IMR-90 (cell line): Measurements from ENCODE around the gene VPS18. TPM values are rescaled to one million over a fixed set of nuclear protein-coding genes. Genes with fewer than 3 reads are reported as not detected.
A peak's percentile ranks its signal among the peaks of the same experiment; 100 is the strongest.

Source experiments
- ATAC-seq: fragments of 200-7000 bp; cut with Tn5 transposase; 2 replicates; pipeline ENCODE4 v1.9.1; 2020; ENCODE audit warnings: low read depth, mild to moderate bottlenecking, moderate library complexity
- BruUV-seq: library from RNA; stranded (reverse); fragments of 400-500 nt; replicated peaks from 2 replicates; lab custom pipeline; 2021; lab: Mats Ljungman, UMichigan
- CTCF ChIA-PET: fragments of 300-600 bp; formaldehyde crosslinking; extraction: SDS; loops from one replicate; lab custom pipeline; 2021; ENCODE audit warnings: antibody characterized with exemption; lab: Yijun Ruan, JAX
- POLR2A ChIA-PET: fragments of 300-600 bp; sonication (Branson Sonifier 250); formaldehyde crosslinking; loops from one replicate; lab custom pipeline; 2022; ENCODE audit warnings: antibody characterized with exemption; ENCODE audit not compliant: unreplicated experiment; lab: Charles Lee
- DNase-seq: peaks from one replicate; pipeline ENCODE4 v3.0.0; 2013
- H2AFZ ChIP-seq: replicated peaks from 2 replicates; pipeline ENCODE3; 2013; ENCODE audit warnings: low read length, mild to moderate bottlenecking; ENCODE audit not compliant: poor library complexity
- H2AK5ac ChIP-seq: 2 replicates; pipeline ENCODE4 v1.6.1; 2013; ENCODE audit warnings: low read depth, low read length, inconsistent platforms
- H2AK9ac ChIP-seq: replicated peaks from 2 replicates; pipeline ENCODE3; 2013; ENCODE audit warnings: mild to moderate bottlenecking, low read depth, low read length, moderate library complexity; ENCODE audit not compliant: poor library complexity
- H2BK120ac ChIP-seq: 2 replicates; pipeline ENCODE4 v1.6.1; 2013; ENCODE audit warnings: low read depth, low read length, inconsistent platforms
- H2BK15ac ChIP-seq: 3 replicates; pipeline ENCODE4 v1.6.1; 2013; ENCODE audit warnings: low read depth, low read length, inconsistent platforms
- H2BK20ac ChIP-seq: 2 replicates; pipeline ENCODE4 v1.6.1; 2013; ENCODE audit warnings: low read depth, mild to moderate bottlenecking, inconsistent platforms, low read length, moderate library complexity
- H2BK5ac ChIP-seq: 2 replicates; pipeline ENCODE4 v1.6.1; 2013; ENCODE audit warnings: mild to moderate bottlenecking, low read depth, low read length, inconsistent platforms; ENCODE audit not compliant: poor library complexity, severe bottlenecking
- H3K14ac ChIP-seq: replicated peaks from 2 replicates; pipeline ENCODE4 v1.6.1; 2013; ENCODE audit warnings: low read depth, low read length, inconsistent platforms
- H3K18ac ChIP-seq: 2 replicates; pipeline ENCODE4 v1.6.1; 2013; ENCODE audit warnings: low read depth, low read length, control low read depth
- H3K23ac ChIP-seq: 2 replicates; pipeline ENCODE4 v1.6.1; 2013; ENCODE audit warnings: low read depth, low read length, inconsistent platforms
- H3K27ac ChIP-seq: 2 replicates; pipeline ENCODE4 v1.5.1; 2013; ENCODE audit warnings: mild to moderate bottlenecking, control low read depth, low read length; ENCODE audit not compliant: insufficient read depth
- H3K27me3 ChIP-seq: 2 replicates; pipeline ENCODE4 v1.6.1; 2013; ENCODE audit warnings: low read length; ENCODE audit not compliant: control insufficient read depth, insufficient read depth
- H3K36me3 ChIP-seq: 2 replicates; pipeline ENCODE4 v1.6.1; 2013; ENCODE audit warnings: low read length, mixed read lengths; ENCODE audit not compliant: control insufficient read depth, insufficient read depth
- H3K4ac ChIP-seq: 2 replicates; pipeline ENCODE4 v1.6.1; 2013; ENCODE audit warnings: low read depth, low read length, inconsistent platforms
- H3K4me1 ChIP-seq: 2 replicates; pipeline ENCODE4 v1.6.1; 2013; ENCODE audit warnings: low read length, mixed read lengths; ENCODE audit not compliant: control insufficient read depth, insufficient read depth
- H3K4me2 ChIP-seq: 2 replicates; pipeline ENCODE4 v1.6.1; 2013; ENCODE audit warnings: low read depth, mild to moderate bottlenecking, control low read depth, low read length, moderate library complexity
- H3K4me3 ChIP-seq: 2 replicates; pipeline ENCODE4 v1.5.1; 2013; ENCODE audit warnings: low read depth, mild to moderate bottlenecking, control low read depth, low read length, moderate library complexity; ENCODE audit not compliant: insufficient read depth
- H3K56ac ChIP-seq: 2 replicates; pipeline ENCODE4 v1.6.1; 2013; ENCODE audit warnings: low read length, inconsistent platforms; ENCODE audit not compliant: insufficient read depth; ENCODE audit errors: extremely low read depth
- H3K79me1 ChIP-seq, 2 experiments: 2 replicates each; pipeline ENCODE4 v1.6.1; 2013; ENCODE audit warnings: low read length in 2 of 2, inconsistent platforms in 1 of 2, low read depth in 1 of 2
- H3K9ac ChIP-seq: 2 replicates; pipeline ENCODE4 v1.6.1; 2013; ENCODE audit warnings: low read depth, low read length, control low read depth
- H3K9me1 ChIP-seq: 2 replicates; pipeline ENCODE4 v1.6.1; 2013; ENCODE audit warnings: low read length, inconsistent platforms; ENCODE audit not compliant: insufficient read depth
- H3K9me3 ChIP-seq: 2 replicates; pipeline ENCODE4 v1.6.1; 2013; ENCODE audit warnings: low read length; ENCODE audit not compliant: control insufficient read depth, insufficient read depth
- H4K20me1 ChIP-seq: 2 replicates; pipeline ENCODE4 v1.6.1; 2013; ENCODE audit warnings: low read length, inconsistent platforms; ENCODE audit not compliant: insufficient read depth
- H4K5ac ChIP-seq: 2 replicates; pipeline ENCODE4 v1.6.1; 2013; ENCODE audit warnings: mild to moderate bottlenecking, low read depth, low read length, control low read depth
- H4K8ac ChIP-seq, 2 experiments: 2 replicates each; pipeline ENCODE4 v1.6.1; 2013; ENCODE audit warnings: low read depth in 2 of 2, low read length in 2 of 2, control low read depth in 1 of 2, inconsistent platforms in 1 of 2
- H4K91ac ChIP-seq: 2 replicates; pipeline ENCODE4 v1.6.1; 2013; ENCODE audit warnings: low read depth, low read length, inconsistent platforms; ENCODE audit not compliant: insufficient read depth
- BHLHE40 ChIP-seq: fragments of 150-350 bp; IDR thresholded peaks from 2 replicates; pipeline ENCODE4 v1.6.1; 2016; ENCODE audit warnings: mild to moderate bottlenecking, low read depth, low read length
- CEBPB ChIP-seq: IDR thresholded peaks from 2 replicates; pipeline ENCODE4 v1.6.1; 2012; ENCODE audit warnings: low read depth, low read length, improper control_type of control experiment
- CHD1 ChIP-seq: IDR thresholded peaks from 2 replicates; pipeline ENCODE4 v1.6.1; 2012; ENCODE audit warnings: low read depth, low read length, improper control_type of control experiment
- MAFK ChIP-seq: IDR thresholded peaks from 2 replicates; pipeline ENCODE4 v1.6.1; 2012; ENCODE audit warnings: low read depth, low read length, improper control_type of control experiment
- NFE2L2 ChIP-seq: fragments of 150-350 bp; IDR thresholded peaks from 2 replicates; pipeline ENCODE4 v1.6.1; 2016; ENCODE audit warnings: low read depth, mild to moderate bottlenecking, low read length
- POLR2A ChIP-seq: IDR thresholded peaks from 2 replicates; pipeline ENCODE4 v1.6.1; 2012; ENCODE audit warnings: mild to moderate bottlenecking, low read depth, low read length
- RAD21 ChIP-seq: IDR thresholded peaks from 2 replicates; pipeline ENCODE4 v1.6.1; 2012; ENCODE audit warnings: low read length, improper control_type of control experiment
- RCOR1 ChIP-seq: IDR thresholded peaks from 2 replicates; pipeline ENCODE4 v1.6.1; 2012; ENCODE audit warnings: mild to moderate bottlenecking, low read length, improper control_type of control experiment; ENCODE audit not compliant: insufficient replicate concordance
- WGBS, 2 experiments: methylation state at CpG; one replicate each; pipeline versions ENCODE4 v1.1.5 to v1.1.7; 2013; ENCODE audit warnings: missing lambda C conversion rate in 2 of 2; ENCODE audit not compliant: insufficient read length in 1 of 2; ENCODE audit errors: extremely low coverage in 2 of 2; 5-methylcytosine and 5-hydroxymethylcytosine counted together
- dilution Hi-C: fragments of 300-500 bp; cut with HindIII; formaldehyde crosslinking; loops from one replicate; pipeline ENCODE4 v1.14.3; 2018; ENCODE audit warnings: low sequenced_read_pairs; ENCODE audit not compliant: unreplicated experiment
- in situ Hi-C: fragments of 300-500 bp; cut with MboI; formaldehyde crosslinking; loops from 3 replicates; pipeline ENCODE4 v1.14.3; 2019; ENCODE audit warnings: low sequenced_read_pairs, inconsistent platforms, mixed read lengths
- intact Hi-C: fragments of 100-400 bp; cut with micrococcal nuclease; formaldehyde crosslinking; loops from 2 replicates; pipeline ENCODE4 v1.10.0; 2022
- polyA plus RNA-seq, 3 experiments: library from polyadenylated mRNA; depleted of rRNA; stranded (reverse); fragments of >200 nt; gene quantifications; 2 replicates each; pipeline ENCODE4 v1.2.3, GENCODE V29; 2012; ENCODE audit warnings: low replicate concordance in 1 of 3
- total RNA-seq: library from RNA; depleted of rRNA; stranded (reverse); fragments of >200 nt; gene quantifications from 2 replicates; pipeline ENCODE4 v1.2.3, GENCODE V29; 2012
- TF ChIP-seq, protein P1 (sequence below): conservative IDR thresholded peaks from 2 replicates; pipeline ENCODE4 v1.5.1; 2012; ENCODE audit warnings: mild to moderate bottlenecking, low read depth, low read length, improper control_type of control experiment

VPS18 gene
- total and polyA plus RNA-seq, 2 of the 4 experiments (the other 2 are of a cell fraction): 19.3 to 32.3 TPM

DNA sequence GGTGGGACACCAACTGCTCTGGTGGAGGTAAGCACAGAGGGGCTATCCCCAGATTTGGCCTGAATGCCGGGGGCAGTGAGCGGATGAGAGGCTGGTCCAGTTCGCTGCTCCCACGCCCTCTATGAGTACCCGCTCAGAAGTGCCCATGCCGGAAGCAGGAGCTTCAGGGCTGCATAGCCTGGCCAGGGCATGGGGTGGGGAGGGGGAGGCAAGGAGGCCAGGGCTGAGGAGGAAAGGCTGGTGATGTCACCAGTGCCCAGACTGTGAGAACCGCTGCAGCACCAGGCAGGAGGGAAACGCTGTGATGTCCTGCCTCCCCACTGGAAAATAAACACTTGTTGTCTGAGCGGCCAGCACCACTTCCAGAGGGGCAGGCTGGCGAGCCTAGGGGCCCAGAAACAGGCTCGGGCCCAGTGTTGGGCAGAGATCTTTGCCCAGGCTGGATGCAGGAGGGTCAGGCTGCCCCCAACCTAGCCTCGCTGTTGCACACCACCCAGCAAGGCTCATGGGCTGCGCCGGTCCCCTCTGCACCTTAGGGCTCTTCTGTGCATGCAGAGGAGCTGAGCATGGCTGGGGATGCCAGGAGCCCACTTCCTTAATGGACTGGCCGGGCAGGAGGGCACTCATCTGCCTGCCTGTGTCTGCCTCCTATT lies 24.0 kb downstream of the VPS18 start:
- no peak overlapping the region for H3K9ac ChIP-seq
- no peak for DNase-seq
- H2AK5ac ChIP-seq: no peak overlapping the region; the same call in 1 of the 2 replicates
- no peak overlapping the region for H4K91ac ChIP-seq
- no TSS peak for BruUV-seq
- H3K9me3 ChIP-seq: no peaks in the 10 kb centered on the region
- dilution Hi-C loops: no loop called here
- peak overlapping the region; percentile 65 for H2AFZ ChIP-seq
- H3K23ac ChIP-seq: no peak overlapping the region
- intact Hi-C loops: no loop called here
- TF ChIP-seq NFE2L2 (no peak), MAFK (no peak), POLR2A (no peak), CHD1 (no peak), RCOR1 (no peak), CEBPB (no peak), RAD21 (no peak), BHLHE40 (no peak)
- TF ChIP-seq, protein P1, sequence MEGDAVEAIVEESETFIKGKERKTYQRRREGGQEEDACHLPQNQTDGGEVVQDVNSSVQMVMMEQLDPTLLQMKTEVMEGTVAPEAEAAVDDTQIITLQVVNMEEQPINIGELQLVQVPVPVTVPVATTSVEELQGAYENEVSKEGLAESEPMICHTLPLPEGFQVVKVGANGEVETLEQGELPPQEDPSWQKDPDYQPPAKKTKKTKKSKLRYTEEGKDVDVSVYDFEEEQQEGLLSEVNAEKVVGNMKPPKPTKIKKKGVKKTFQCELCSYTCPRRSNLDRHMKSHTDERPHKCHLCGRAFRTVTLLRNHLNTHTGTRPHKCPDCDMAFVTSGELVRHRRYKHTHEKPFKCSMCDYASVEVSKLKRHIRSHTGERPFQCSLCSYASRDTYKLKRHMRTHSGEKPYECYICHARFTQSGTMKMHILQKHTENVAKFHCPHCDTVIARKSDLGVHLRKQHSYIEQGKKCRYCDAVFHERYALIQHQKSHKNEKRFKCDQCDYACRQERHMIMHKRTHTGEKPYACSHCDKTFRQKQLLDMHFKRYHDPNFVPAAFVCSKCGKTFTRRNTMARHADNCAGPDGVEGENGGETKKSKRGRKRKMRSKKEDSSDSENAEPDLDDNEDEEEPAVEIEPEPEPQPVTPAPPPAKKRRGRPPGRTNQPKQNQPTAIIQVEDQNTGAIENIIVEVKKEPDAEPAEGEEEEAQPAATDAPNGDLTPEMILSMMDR: no peak
- peaks cover 2% of the 10 kb centered on the region; the same call in 1 of the 2 replicates for H3K4me1 ChIP-seq
- H3K14ac ChIP-seq: no peak overlapping the region
- H3K27me3 ChIP-seq: no peaks in the 10 kb centered on the region
- no peaks in the 10 kb centered on the region for H3K36me3 ChIP-seq
- no peak overlapping the region for H4K5ac ChIP-seq
- ChIA-PET CTCF (no interaction called here), POLR2A (no interaction called here)
- H3K4me2 ChIP-seq: no peak overlapping the region
- no peak overlapping the region for H3K4ac ChIP-seq
- in situ Hi-C loops: no loop called here
- H2BK5ac ChIP-seq: no peak overlapping the region
- peaks cover 4% of the 10 kb centered on the region for H3K9me1 ChIP-seq
- no peaks in the 10 kb centered on the region for H4K20me1 ChIP-seq
- no peak overlapping the region for H3K18ac ChIP-seq
- H4K8ac ChIP-seq: no peak overlapping the region
- H2AK9ac ChIP-seq: peak overlapping the region; percentile 42
- no peaks in the 10 kb centered on the region for H3K79me1 ChIP-seq
- H3K27ac ChIP-seq: no peak overlapping the region
- no peak overlapping the region for H3K4me3 ChIP-seq
- no peak overlapping the region for H2BK120ac ChIP-seq
- no peak overlapping the region; the same call in 2 of the 3 replicates for H2BK15ac ChIP-seq
- 93% methylated on average over 4 of the region's 15 CpGs; no CpG with 5 or more reads in 1 of the 2 experiments for WGBS, 2 experiments
- H2BK20ac ChIP-seq: no peak overlapping the region
- ATAC-seq: no peak
- H3K56ac ChIP-seq: no peak overlapping the region
